HAP-1 (cell line): ENCODE measurements around the gene ANAPC5.
"Not testable (repeated sequence)": the region's sequence is repeated elsewhere in the genome, so short reads cannot be mapped to it uniquely, and the experiment has no call there.

ENCODE experiments used
- DNase-seq, 2 experiments: peaks; one replicate each; pipeline ENCODE4 v3.0.0-alpha.2; 2016 to 2020; ENCODE audit warnings: low spot score in 2 of 2
- H3K27me3 ChIP-seq: fragments of 250-450 bp; sonication (Bioruptor Pico); 2 replicates; pipeline ENCODE4 v1.5.1; 2020; ENCODE audit warnings: low read depth, mild to moderate bottlenecking, moderate library complexity
- H3K36me3 ChIP-seq: fragments of 250-450 bp; sonication (Bioruptor Pico); replicated peaks from 2 replicates; pipeline ENCODE4 v1.5.1; 2020; ENCODE audit warnings: mild to moderate bottlenecking
- H3K4me1 ChIP-seq: fragments of 250-450 bp; sonication (Bioruptor Pico); 2 replicates; pipeline ENCODE4 v1.5.1; 2020; ENCODE audit warnings: mild to moderate bottlenecking
- H3K4me3 ChIP-seq: fragments of 250-450 bp; sonication (Bioruptor Pico); 2 replicates; pipeline ENCODE4 v1.5.1; 2020; ENCODE audit warnings: mild to moderate bottlenecking, moderate library complexity
- H3K9me3 ChIP-seq: fragments of 250-450 bp; sonication (Bioruptor Pico); 2 replicates; pipeline ENCODE4 v1.5.1; 2020; ENCODE audit warnings: mild to moderate bottlenecking, moderate library complexity
- in situ Hi-C: fragments of 300-500 bp; cut with MboI; formaldehyde crosslinking; loops from 3 replicates; pipeline ENCODE4 v1.14.3; 2020; ENCODE audit warnings: low sequenced_read_pairs, inconsistent platforms, mixed read lengths

The ANAPC5 gene, protein sequence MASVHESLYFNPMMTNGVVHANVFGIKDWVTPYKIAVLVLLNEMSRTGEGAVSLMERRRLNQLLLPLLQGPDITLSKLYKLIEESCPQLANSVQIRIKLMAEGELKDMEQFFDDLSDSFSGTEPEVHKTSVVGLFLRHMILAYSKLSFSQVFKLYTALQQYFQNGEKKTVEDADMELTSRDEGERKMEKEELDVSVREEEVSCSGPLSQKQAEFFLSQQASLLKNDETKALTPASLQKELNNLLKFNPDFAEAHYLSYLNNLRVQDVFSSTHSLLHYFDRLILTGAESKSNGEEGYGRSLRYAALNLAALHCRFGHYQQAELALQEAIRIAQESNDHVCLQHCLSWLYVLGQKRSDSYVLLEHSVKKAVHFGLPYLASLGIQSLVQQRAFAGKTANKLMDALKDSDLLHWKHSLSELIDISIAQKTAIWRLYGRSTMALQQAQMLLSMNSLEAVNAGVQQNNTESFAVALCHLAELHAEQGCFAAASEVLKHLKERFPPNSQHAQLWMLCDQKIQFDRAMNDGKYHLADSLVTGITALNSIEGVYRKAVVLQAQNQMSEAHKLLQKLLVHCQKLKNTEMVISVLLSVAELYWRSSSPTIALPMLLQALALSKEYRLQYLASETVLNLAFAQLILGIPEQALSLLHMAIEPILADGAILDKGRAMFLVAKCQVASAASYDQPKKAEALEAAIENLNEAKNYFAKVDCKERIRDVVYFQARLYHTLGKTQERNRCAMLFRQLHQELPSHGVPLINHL

DNA sequence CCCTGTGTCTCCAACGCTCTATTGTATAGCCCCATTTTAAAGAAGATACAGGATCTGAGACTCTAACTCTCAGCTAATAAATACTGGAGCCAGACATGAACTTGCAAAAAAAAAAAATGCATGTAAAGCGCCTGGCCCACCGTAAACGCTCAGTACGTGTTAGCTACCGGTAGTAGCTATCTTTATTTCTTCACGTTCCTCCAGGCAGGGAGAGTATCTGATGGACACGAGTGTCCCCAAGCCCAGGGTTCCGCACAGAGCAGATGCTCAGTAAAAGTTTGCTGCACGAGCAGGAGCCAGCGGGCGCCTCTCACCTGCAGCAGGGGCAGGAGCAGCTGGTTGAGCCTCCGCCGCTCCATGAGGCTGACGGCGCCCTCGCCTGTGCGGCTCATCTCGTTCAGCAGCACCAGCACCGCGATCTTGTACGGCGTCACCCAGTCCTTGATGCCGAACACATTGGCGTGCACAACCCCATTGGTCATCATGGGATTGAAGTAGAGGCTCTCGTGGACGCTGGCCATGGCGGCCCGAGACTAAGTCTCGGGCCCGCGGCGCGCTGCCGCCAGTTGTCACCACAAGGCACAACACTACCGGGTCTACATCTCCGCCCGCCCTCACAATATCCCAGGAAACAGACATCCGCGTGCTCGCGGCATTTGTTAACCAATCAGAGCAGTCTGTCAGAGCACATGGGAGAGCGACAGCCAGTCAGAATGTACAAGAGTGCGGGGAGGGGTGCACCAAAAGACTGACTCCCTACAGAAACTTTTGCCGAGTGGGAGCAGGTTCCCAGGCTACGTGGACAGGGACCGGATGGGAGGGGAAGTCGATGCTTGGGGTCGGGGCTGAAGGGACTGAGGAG is at the start of gene ANAPC5:
TSS of gene ANAPC5 (minus strand) at position 592 of the 862 bp plus-strand sequence. CDS start at position 521, 71 bp downstream.
- H3K36me3 ChIP-seq, result peaks cover 8% of the 10 kb centered on the region
- DNase-seq, result peak; percentile 97 to 100
- no peaks in the 10 kb centered on the region for H3K9me3 ChIP-seq
- peak within 1 kb of the TSS; percentile 97 for H3K4me3 ChIP-seq
- H3K4me1 ChIP-seq, result peaks cover 11% of the 10 kb centered on the region
- no peaks in the 10 kb centered on the region for H3K27me3 ChIP-seq
- in situ Hi-C loops, result no loop called here

DNA sequence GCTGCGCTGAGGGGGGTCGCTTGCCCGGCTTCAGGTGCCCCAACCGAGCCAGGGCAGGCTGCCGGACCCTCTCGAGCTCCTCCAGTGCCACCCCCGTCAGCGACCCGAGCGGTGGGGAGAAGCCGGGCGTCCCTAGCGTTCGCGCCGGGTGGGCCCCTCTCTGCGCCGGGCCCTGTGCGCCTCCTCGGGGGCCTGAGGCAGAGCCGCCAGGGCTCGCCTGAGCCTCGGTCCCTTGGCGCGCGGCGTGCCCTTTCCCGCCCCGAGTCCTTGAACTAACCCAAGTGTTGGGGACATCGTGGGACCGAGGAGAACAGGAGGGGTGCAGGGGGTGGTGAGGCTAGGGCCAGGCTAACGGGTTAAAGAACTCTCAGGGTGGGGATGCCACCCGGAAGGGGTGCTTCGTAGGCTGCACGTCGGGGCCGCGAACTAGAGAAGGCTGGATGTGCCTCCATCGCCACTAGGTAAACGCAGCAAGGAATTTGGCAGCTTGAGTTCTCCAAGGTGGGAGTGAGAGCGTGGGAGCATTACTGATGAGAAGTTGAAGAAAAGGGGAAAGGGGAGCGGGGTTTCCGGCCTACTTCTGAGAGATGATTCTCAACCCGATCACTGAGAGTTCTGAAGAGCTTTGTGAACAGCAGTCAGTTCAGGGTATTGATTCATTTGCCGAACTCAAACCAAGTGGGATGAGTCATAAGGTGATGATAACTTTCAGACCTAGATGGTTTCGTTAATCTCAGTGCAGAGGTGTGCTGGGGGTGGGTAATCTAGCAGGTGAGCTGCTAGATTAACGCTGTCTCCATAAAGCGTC is 48.3 kb upstream of the ANAPC5 start:
- in situ Hi-C loops, result no loop called here
- DNase-seq, result peak; percentile 11 to 38

GRCh38 chr12:121399391-121400331 is 47.5 kb upstream of the ANAPC5 start, which contains the start of gene RNF34:
RNF34 (plus strand) TSS chr12:121400118; CDS start chr12:121400213, 95 bp downstream.
- in situ Hi-C loops, result no loop called here
- peaks cover 16% of the 10 kb centered on the region for H3K36me3 ChIP-seq
- peak; percentile 98 to 100 for DNase-seq
- H3K27me3 ChIP-seq, result no peaks in the 10 kb centered on the region
- peak within 1 kb of the TSS; percentile 97 for H3K4me3 ChIP-seq
- H3K4me1 ChIP-seq, result peaks cover 10% of the 10 kb centered on the region
- H3K9me3 ChIP-seq, result no peaks in the 10 kb centered on the region

More for the DNA sequence above, 48.3 kb upstream of the ANAPC5 start:
- Histone ChIP-seq H3K9me3 (no peaks in the 10 kb centered on the region), H3K36me3 (peaks cover 23% of the 10 kb centered on the region), H3K4me3 (peak overlapping the region; percentile 97), H3K4me1 (peaks cover 10% of the 10 kb centered on the region), H3K27me3 (no peaks in the 10 kb centered on the region)

DNA sequence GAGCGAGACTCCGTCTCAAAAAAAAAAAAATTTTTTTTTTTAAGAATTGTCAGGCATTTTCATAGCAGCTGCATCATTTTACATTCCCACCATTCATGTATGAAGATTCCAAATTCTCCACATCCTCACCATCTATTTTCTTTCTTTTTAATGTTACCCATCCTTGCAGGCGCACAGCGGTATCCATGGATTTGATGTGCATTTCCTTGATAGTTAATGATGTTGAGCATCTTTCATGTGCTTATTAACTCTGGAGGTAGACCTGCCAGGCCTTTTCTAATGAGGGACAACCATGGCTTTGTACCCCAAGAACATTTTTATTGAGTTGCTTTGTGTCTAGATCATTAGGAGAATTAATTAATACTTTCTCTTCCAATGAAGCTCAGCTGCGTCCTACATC is 46.1 kb upstream of the ANAPC5 start:
- Histone ChIP-seq H3K4me3 (no peak overlapping the region; the same call in 1 of the 2 replicates), H3K4me1 (peaks cover 10% of the 10 kb centered on the region), H3K9me3 (no peaks in the 10 kb centered on the region), H3K36me3 (peaks cover 9% of the 10 kb centered on the region), H3K27me3 (no peaks in the 10 kb centered on the region)
- DNase-seq, result no peak
- in situ Hi-C loops, result no loop called here

DNA sequence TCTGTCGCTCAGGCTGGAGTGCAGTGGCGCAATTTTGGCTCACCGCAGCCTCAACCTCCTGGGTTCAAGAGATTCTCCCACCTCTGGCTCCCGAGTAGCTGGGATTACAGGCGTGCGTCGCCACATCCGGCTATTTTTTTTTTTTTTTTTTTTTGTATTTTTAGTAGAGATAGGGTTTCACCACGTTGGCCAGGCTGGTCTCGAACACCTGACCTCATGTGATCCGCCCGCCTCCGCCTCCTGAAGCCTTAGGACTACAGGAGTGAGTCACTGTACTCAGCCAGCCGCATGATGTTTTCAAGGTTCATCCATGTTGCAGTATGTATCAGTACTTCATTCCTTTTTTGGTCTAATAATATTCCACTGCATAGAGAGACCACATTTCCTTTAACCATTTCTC is 45.3 kb upstream of the ANAPC5 start:
- H3K4me1 ChIP-seq, result peaks cover 8% of the 10 kb centered on the region
- no peaks in the 10 kb centered on the region for H3K27me3 ChIP-seq
- no peak for DNase-seq
- no peak overlapping the region for H3K4me3 ChIP-seq
- H3K9me3 ChIP-seq, result no peaks in the 10 kb centered on the region
- in situ Hi-C loops, result no loop called here
- H3K36me3 ChIP-seq, result peaks cover under 1% of the 10 kb centered on the region; the same call in 1 of the 2 replicates

GRCh38 chr12:121392325-121392716 is 40.1 kb upstream of the ANAPC5 start:
- Histone ChIP-seq H3K4me1 (no peaks in the 10 kb centered on the region), H3K9me3 (no peaks in the 10 kb centered on the region), H3K36me3 (no peaks in the 10 kb centered on the region), H3K4me3 (no peak overlapping the region), H3K27me3 (no peaks in the 10 kb centered on the region)
- in situ Hi-C loops, result no loop called here
- DNase-seq, result no peak

- Histone ChIP-seq H3K36me3 (no peaks in the 10 kb centered on the region), H3K27me3 (no peaks in the 10 kb centered on the region), H3K4me3 (no peak overlapping the region), H3K4me1 (no peaks in the 10 kb centered on the region), H3K9me3 (no peaks in the 10 kb centered on the region)
- DNase-seq, result no peak
- in situ Hi-C loops, result no loop called here
These were observed 39.6 kb upstream of the ANAPC5 start for GRCh38 chr12:121391619-121392324.

GRCh38 chr12:121390856-121391255 is 38.6 kb upstream of the ANAPC5 start:
- H3K4me3 ChIP-seq, result no peak overlapping the region
- in situ Hi-C loops, result no loop called here
- no peak for DNase-seq
- no peaks in the 10 kb centered on the region for H3K9me3 ChIP-seq
- no peaks in the 10 kb centered on the region for H3K36me3 ChIP-seq
- H3K4me1 ChIP-seq, result no peaks in the 10 kb centered on the region
- no peaks in the 10 kb centered on the region for H3K27me3 ChIP-seq

GRCh38 chr12:121388421-121388981 is 36.3 kb upstream of the ANAPC5 start:
- Histone ChIP-seq H3K4me1 (no peaks in the 10 kb centered on the region), H3K9me3 (no peaks in the 10 kb centered on the region), H3K36me3 (no peaks in the 10 kb centered on the region), H3K27me3 (no peaks in the 10 kb centered on the region), H3K4me3 (no peak overlapping the region)
- DNase-seq, result no peak
- in situ Hi-C loops, result no loop called here

DNA sequence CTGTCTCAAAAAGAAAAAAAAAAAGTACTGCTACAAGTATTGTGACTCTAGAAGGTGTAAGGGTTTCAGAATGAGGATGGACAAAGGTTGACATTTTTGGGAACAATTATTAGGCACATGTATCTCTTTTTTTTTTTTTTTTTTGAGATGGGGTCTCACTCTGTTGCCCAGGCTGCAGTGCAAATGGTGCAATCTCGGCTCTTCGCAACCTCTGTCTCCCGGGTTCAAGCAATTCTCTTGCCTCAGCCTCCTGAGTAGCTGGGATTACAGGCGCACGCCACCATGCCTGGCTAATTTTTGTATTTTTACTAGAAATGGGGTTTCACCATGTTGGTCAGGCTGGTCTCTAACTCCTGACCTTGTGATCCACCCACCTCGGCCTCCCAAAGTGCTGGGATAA is 32.7 kb upstream of the ANAPC5 start:
- DNase-seq, H3K4me1 ChIP-seq, in situ Hi-C loops, H3K4me3 ChIP-seq, H3K27me3 ChIP-seq, H3K9me3 ChIP-seq, H3K36me3 ChIP-seq: not testable (repeated sequence)

GRCh38 chr12:121383601-121384021 is 31.4 kb upstream of the ANAPC5 start:
- no peaks in the 10 kb centered on the region for H3K36me3 ChIP-seq
- DNase-seq, result no peak

More at GRCh38 chr12:121383601-121384021, 31.4 kb upstream of the ANAPC5 start:
- Histone ChIP-seq H3K27me3 (no peaks in the 10 kb centered on the region), H3K9me3 (no peaks in the 10 kb centered on the region), H3K4me3 (no peak overlapping the region), H3K4me1 (no peaks in the 10 kb centered on the region)
- in situ Hi-C loops, result no loop called here
